Nephron progenitor cell (in vitro differentiated cells): ENCODE results near the gene MRPL52.
"Not testable (repeated sequence)": the region's sequence is repeated elsewhere in the genome, so short reads cannot be mapped to it uniquely, and the experiment has no call there.

Experiments
- DNase-seq: peaks from one replicate; pipeline ENCODE4 v3.0.0; 2021
- H3K27ac Mint-ChIP-seq: 2 replicates; pipeline ENCODE4 v1.8.0; 2021; ENCODE audit warnings: mild to moderate bottlenecking, moderate library complexity, mixed read lengths
- H3K27me3 Mint-ChIP-seq: 2 replicates; pipeline ENCODE4 v1.8.0; 2021; ENCODE audit warnings: mild to moderate bottlenecking, low read depth, mixed read lengths; ENCODE audit not compliant: poor library complexity
- H3K36me3 Mint-ChIP-seq: 2 replicates; pipeline ENCODE4 v1.8.0; 2021; ENCODE audit warnings: low read depth, mixed read lengths
- H3K4me1 Mint-ChIP-seq: 2 replicates; pipeline ENCODE4 v1.8.0; 2021; ENCODE audit warnings: mixed read lengths
- H3K4me3 Mint-ChIP-seq: 2 replicates; pipeline ENCODE4 v1.8.0; 2021; ENCODE audit warnings: mild to moderate bottlenecking, moderate library complexity, mixed read lengths
- H3K9me3 Mint-ChIP-seq: 2 replicates; pipeline ENCODE4 v1.8.0; 2021; ENCODE audit warnings: mild to moderate bottlenecking, moderate library complexity, mixed read lengths
- TF ChIP-seq, protein P1 (sequence below): fragments of 200-600 bp; sonication (generic); IDR thresholded peaks from 2 replicates; pipeline ENCODE4 v1.5.0; 2021; ENCODE audit warnings: antibody characterized with exemption

The MRPL52 gene

DNA sequence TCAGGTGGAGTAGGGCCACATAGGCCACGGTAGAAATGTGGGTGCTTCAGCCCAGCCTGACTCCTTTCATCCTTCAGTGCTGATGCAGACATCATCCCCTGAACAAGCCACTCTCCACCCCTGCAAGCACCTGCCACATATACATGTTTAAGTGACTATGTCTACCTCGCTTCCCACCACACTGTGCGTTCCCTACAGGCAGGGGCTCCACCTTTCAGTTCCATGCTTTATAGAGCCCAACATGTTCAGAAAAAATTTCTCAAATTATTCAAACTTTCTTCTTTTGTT, 26.1 kb upstream of the MRPL52 start:
- Mint-ChIP-seq H3K4me1 (peaks cover 12% of the 10 kb centered on the region), H3K9me3 (no peaks in the 10 kb centered on the region), H3K27me3 (peaks cover 5% of the 10 kb centered on the region), H3K27ac (no peak overlapping the region), H3K4me3 (no peak overlapping the region), H3K36me3 (no peaks in the 10 kb centered on the region)
- TF ChIP-seq, protein P1, sequence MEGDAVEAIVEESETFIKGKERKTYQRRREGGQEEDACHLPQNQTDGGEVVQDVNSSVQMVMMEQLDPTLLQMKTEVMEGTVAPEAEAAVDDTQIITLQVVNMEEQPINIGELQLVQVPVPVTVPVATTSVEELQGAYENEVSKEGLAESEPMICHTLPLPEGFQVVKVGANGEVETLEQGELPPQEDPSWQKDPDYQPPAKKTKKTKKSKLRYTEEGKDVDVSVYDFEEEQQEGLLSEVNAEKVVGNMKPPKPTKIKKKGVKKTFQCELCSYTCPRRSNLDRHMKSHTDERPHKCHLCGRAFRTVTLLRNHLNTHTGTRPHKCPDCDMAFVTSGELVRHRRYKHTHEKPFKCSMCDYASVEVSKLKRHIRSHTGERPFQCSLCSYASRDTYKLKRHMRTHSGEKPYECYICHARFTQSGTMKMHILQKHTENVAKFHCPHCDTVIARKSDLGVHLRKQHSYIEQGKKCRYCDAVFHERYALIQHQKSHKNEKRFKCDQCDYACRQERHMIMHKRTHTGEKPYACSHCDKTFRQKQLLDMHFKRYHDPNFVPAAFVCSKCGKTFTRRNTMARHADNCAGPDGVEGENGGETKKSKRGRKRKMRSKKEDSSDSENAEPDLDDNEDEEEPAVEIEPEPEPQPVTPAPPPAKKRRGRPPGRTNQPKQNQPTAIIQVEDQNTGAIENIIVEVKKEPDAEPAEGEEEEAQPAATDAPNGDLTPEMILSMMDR = no peak
- DNase-seq = no peak

DNA sequence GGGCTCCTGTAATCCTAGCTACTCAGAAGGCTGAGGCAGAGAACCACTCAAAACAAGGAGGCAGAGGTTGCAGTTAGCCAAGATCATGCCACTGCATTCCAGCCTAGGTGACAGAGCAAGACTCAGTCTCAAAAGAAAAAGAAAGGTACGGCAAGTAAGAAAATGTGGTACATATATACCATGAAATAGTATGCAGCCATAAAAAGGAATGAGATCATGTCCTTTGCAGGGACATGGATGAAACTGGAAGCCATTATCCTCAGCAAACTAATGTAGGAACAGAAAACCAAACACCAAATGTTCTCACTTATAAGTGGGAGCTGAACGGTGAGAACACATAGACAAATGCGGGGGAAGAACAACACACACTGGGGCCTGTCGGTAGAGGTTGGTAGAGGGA, 24.5 kb upstream of the MRPL52 start:
- H3K9me3 Mint-ChIP-seq = not testable (repeated sequence)

DNA sequence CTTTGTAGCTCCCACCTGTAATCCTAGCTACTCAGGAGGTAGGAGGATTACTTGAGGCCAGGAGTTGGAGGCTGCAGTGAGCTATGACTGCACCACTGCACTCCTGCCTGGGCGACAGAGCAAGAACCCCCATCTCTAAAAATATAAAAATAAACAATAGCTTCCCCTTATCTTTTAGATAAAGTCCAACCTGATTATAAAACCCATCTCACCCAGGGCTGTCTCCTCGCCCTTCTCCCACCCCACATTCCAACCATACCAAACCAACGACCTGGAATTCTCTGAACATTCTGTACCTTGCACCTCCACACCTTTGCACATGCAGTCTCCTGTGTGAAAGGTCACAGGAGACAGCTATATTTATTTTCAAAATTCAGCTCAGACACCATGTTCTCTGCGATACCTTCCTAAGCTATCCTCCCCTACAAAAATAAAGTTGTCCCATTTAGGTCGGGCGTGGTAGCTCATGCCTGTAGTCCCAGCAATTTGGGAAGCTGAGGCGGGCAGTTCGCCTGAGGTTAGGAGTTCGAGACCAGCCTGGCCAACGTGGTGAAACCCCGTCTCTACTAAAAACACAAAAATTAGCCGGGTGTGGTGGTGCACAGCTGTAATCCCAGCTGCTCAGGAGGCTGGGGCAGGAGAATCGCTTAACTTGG, 22.1 kb upstream of the MRPL52 start:
- H3K27ac Mint-ChIP-seq = no peak overlapping the region
- DNase-seq = no peak
- no peaks in the 10 kb centered on the region for H3K36me3 Mint-ChIP-seq
- H3K9me3 Mint-ChIP-seq = no peaks in the 10 kb centered on the region
- no peaks in the 10 kb centered on the region for H3K4me1 Mint-ChIP-seq
- H3K27me3 Mint-ChIP-seq = peaks cover 9% of the 10 kb centered on the region
- TF ChIP-seq, protein P1 = no peak
- H3K4me3 Mint-ChIP-seq = no peak overlapping the region

More for the DNA sequence above, 24.5 kb upstream of the MRPL52 start:
- not testable (repeated sequence) for H3K27me3 Mint-ChIP-seq, H3K27ac Mint-ChIP-seq, DNase-seq, H3K36me3 Mint-ChIP-seq, H3K4me3 Mint-ChIP-seq
- peaks cover 12% of the 10 kb centered on the region for H3K4me1 Mint-ChIP-seq

DNA sequence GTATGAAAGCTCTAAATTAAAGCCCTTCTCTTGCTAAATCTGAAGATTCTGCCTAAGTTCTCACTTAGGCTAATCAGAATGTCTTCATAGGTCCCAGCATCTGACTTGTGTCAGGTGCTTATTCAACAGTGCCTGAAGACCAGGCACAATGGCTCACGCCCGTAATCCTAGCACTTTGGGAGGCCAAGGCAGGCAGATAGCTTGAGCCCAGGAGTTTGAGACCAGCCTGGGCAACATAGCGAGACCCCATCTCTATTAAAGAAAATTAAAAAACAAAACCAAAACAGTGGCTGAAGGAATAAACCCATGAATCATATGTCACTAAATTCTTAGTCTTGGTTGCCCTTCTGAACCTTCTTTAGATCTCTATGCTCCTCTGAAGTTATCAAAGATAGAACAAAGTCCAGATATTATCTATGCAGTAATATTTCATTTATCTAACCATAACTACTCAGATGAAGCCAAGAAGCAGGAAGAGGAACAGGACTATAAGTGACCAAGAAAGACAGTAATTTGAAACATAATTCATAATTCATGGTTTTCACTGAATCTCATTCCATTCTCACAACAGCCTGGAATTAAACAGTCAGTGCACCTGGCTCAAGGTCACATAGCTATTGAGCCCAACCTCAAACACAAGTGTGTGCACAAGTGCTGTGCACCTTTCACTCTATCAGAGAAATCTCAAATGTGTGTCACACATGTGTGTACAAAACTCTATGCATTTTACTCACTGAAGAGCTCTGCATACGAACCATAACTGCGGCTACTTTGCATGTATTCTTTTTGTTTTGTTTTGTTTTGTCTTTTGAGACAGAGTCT, 21.1 kb upstream of the MRPL52 start:
- Mint-ChIP-seq H3K36me3 (no peaks in the 10 kb centered on the region), H3K9me3 (no peaks in the 10 kb centered on the region), H3K4me1 (no peaks in the 10 kb centered on the region), H3K27ac (no peak overlapping the region), H3K4me3 (no peak overlapping the region), H3K27me3 (peaks cover 9% of the 10 kb centered on the region)
- TF ChIP-seq, protein P1 = no peak
- DNase-seq = no peak

DNA sequence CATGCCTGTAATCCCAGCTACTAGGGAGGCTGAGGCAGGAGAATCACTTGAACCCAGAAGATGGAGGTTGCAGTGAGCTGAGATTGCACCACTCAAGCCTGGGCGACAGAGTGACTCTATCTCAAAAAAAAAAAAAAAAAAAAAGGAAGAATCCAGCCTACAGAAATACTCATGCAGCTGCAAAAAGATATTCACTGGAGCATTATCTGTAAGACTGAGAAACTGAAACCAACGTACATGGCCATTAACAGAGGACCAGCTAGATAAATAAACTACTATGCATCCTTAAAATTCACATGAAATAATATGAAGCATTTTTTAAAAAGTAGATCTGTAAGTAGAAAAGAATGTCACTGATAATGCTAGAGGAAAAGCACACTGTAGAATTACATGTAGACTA, 18.0 kb upstream of the MRPL52 start:
- no peak overlapping the region for H3K4me3 Mint-ChIP-seq
- peaks cover 18% of the 10 kb centered on the region for H3K27me3 Mint-ChIP-seq
- TF ChIP-seq, protein P1 = no peak
- DNase-seq = no peak
- peaks cover 20% of the 10 kb centered on the region for H3K4me1 Mint-ChIP-seq
- H3K36me3 Mint-ChIP-seq = no peaks in the 10 kb centered on the region
- H3K9me3 Mint-ChIP-seq = no peaks in the 10 kb centered on the region
- H3K27ac Mint-ChIP-seq = no peak overlapping the region

DNA sequence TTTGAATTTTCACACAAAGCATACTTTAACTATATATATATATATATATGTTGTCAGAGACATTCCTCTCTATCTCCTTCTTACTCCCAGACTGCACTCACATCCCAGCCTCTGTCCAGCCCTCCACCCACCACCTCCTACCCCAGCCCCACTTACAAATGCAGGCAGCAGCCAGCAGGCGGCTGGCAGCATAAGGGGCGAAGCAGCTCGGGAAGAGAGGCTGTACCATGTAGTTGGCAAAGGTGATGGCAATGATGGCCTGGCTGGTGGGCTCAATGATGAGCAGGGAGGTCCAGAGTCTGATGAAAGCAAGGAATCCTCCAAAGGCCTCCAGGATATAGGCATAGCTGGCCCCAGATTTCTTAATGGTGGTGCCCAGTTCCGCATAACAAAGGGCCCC, 16.9 kb upstream of the MRPL52 start:
- no peak overlapping the region for H3K27ac Mint-ChIP-seq
- peaks cover 20% of the 10 kb centered on the region for H3K4me1 Mint-ChIP-seq
- no peak overlapping the region for H3K4me3 Mint-ChIP-seq

More for the DNA sequence above, 16.9 kb upstream of the MRPL52 start:
- DNase-seq = no peak
- no peaks in the 10 kb centered on the region for H3K36me3 Mint-ChIP-seq
- no peaks in the 10 kb centered on the region for H3K9me3 Mint-ChIP-seq
- H3K27me3 Mint-ChIP-seq = peaks cover 13% of the 10 kb centered on the region
- TF ChIP-seq, protein P1 = no peak
